Endothelial cell (in vitro differentiated cells): ENCODE data around the gene PNMA6E. TPM values are rescaled to one million over a fixed set of nuclear protein-coding genes. Genes with fewer than 3 reads are reported as not detected.
"Not testable (repeated sequence)": the region's sequence is repeated elsewhere in the genome, so short reads cannot be mapped to it uniquely, and the experiment has no call there.

Experiments used
- DNase-seq: peaks from one replicate; pipeline ENCODE4 v3.0.0; 2021; ENCODE audit warnings: low spot score
- H3K27ac Mint-ChIP-seq: one replicate; pipeline ENCODE4 v1.8.0; 2021; ENCODE audit warnings: mixed read lengths, inconsistent platforms; ENCODE audit not compliant: unreplicated experiment
- H3K27me3 Mint-ChIP-seq: one replicate; pipeline ENCODE4 v1.8.0; 2021; ENCODE audit warnings: mild to moderate bottlenecking, moderate library complexity, mixed read lengths, inconsistent platforms; ENCODE audit not compliant: unreplicated experiment
- H3K36me3 Mint-ChIP-seq: one replicate; pipeline ENCODE4 v1.8.0; 2021; ENCODE audit warnings: mild to moderate bottlenecking, low read depth, mixed read lengths, inconsistent platforms; ENCODE audit not compliant: unreplicated experiment
- H3K4me1 Mint-ChIP-seq: one replicate; pipeline ENCODE4 v1.8.0; 2021; ENCODE audit warnings: mild to moderate bottlenecking, mixed read lengths, inconsistent platforms; ENCODE audit not compliant: unreplicated experiment
- H3K4me3 Mint-ChIP-seq: one replicate; pipeline ENCODE4 v1.8.0; 2021; ENCODE audit warnings: mild to moderate bottlenecking, mixed read lengths, inconsistent platforms; ENCODE audit not compliant: unreplicated experiment
- H3K9me3 Mint-ChIP-seq: one replicate; pipeline ENCODE4 v1.8.0; 2021; ENCODE audit warnings: mixed read lengths, inconsistent platforms; ENCODE audit not compliant: unreplicated experiment
- total RNA-seq: library from RNA; stranded (reverse); fragmentation: NEBNext Ultra II Directional; extraction: Animal tissue kit (Norgen Biotek cat#: 25700); gene quantifications from one replicate; pipeline ENCODE4 v1.2.1, GENCODE V29; 2021; ENCODE audit not compliant: unreplicated experiment
- TF ChIP-seq, protein P1 (sequence below): fragments of 200-600 bp; sonication (generic); IDR thresholded peaks from one replicate; pipeline ENCODE4 v1.5.0; 2021; ENCODE audit warnings: antibody characterized with exemption; ENCODE audit not compliant: unreplicated experiment

Gene PNMA6E
- total RNA-seq, 1 donor from 2014 or later, result not detected

DNA sequence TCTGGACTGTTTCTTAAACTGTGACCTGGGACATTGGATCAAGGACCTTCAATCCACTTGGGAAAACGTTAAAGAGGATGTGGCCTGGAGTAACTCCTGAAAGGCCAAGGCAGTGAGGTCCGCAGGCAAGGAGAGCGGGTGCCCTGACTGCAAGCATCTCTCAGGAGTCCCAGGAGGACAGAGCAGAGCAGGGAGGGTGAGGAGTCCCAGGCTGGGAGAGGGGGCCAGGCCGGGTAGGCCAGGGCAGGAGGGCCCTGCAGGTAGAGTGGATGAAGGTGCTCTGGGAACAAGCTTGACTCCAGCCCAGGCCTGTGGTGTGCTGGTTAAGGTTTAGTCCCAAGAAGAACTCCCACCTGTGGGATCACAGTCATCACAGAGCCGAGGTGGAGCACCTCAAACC is 13.8 kb downstream of the PNMA6E start:
- Mint-ChIP-seq H3K27me3 (no peaks in the 10 kb centered on the region), H3K4me3 (no peak overlapping the region), H3K36me3 (no peaks in the 10 kb centered on the region), H3K4me1 (peaks cover 3% of the 10 kb centered on the region), H3K27ac (no peak overlapping the region), H3K9me3 (no peaks in the 10 kb centered on the region)
- no peak for DNase-seq
- TF ChIP-seq, protein P1, sequence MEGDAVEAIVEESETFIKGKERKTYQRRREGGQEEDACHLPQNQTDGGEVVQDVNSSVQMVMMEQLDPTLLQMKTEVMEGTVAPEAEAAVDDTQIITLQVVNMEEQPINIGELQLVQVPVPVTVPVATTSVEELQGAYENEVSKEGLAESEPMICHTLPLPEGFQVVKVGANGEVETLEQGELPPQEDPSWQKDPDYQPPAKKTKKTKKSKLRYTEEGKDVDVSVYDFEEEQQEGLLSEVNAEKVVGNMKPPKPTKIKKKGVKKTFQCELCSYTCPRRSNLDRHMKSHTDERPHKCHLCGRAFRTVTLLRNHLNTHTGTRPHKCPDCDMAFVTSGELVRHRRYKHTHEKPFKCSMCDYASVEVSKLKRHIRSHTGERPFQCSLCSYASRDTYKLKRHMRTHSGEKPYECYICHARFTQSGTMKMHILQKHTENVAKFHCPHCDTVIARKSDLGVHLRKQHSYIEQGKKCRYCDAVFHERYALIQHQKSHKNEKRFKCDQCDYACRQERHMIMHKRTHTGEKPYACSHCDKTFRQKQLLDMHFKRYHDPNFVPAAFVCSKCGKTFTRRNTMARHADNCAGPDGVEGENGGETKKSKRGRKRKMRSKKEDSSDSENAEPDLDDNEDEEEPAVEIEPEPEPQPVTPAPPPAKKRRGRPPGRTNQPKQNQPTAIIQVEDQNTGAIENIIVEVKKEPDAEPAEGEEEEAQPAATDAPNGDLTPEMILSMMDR, result no peak

DNA sequence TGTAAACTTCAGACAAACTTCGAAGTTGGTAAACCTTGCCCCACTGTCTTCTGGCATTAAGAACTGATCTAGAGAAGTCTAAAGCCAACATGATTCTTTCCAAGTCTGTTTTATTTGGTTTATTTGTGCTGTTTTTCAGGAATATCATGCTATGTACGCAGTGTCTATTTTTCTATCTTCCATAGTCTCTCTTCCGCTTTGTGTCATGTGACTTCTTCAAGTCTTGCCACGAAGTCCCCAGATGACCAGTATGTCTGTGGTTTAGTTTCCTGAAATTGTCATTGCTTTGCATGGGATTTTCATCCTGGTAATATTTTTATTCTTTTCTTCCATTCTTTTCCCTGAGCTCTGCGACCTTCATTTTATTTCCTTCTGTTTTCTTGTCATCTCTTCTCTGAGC is 15.1 kb downstream of the PNMA6E start:
- Mint-ChIP-seq H3K4me3 (no peak overlapping the region), H3K4me1 (peaks cover 5% of the 10 kb centered on the region), H3K27ac (no peak overlapping the region), H3K27me3 (no peaks in the 10 kb centered on the region), H3K9me3 (no peaks in the 10 kb centered on the region), H3K36me3 (no peaks in the 10 kb centered on the region)
- DNase-seq, result no peak
- TF ChIP-seq, protein P1, result no peak

DNA sequence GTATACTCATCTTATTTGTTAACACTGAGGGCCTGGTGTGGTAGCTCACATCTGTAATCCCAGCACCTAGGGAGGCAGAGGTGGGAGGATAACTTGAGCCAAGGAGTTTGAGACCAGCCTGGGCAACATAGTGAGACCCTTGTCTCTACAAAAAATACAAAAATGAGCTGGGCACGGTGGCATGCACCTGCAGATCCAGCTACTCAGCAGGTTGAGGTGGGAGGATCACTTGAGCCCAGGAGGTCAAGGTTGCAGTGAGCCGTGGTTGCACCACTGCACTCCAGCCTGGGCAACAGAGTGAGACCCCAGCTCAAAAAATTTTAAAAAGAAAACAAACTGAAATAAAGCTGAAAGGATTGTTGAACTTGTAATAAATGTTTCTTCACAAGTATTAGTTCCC is 16.2 kb downstream of the PNMA6E start:
- not testable (repeated sequence) for H3K9me3 Mint-ChIP-seq, H3K27ac Mint-ChIP-seq

DNA sequence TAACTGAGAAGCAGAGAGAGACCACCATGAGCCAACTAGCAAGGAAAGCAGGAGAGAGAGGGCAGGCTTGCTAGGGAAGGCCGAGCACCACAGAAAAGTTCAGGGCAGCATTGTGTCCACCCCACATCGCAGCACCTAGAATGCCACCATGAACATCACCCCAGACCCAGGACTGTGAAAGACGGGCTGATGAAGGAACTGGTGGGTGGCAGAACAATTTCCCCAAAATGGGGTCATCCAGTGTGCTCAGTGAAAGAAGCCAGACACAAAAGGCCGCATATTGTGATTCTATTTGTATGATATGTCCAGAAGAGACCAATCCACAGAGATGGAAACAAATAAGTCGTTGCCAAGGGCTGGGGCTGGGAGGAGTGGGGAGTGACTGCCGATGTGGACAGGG is 16.8 kb downstream of the PNMA6E start:
- Mint-ChIP-seq H3K4me1 (peaks cover 8% of the 10 kb centered on the region), H3K36me3 (no peaks in the 10 kb centered on the region), H3K27ac (no peak overlapping the region), H3K27me3 (no peaks in the 10 kb centered on the region), H3K9me3 (no peaks in the 10 kb centered on the region), H3K4me3 (no peak overlapping the region)
- DNase-seq, result no peak
- TF ChIP-seq, protein P1, result no peak

More for the DNA sequence above, 16.2 kb downstream of the PNMA6E start:
- not testable (repeated sequence) for H3K36me3 Mint-ChIP-seq, DNase-seq, H3K4me3 Mint-ChIP-seq, H3K27me3 Mint-ChIP-seq, H3K4me1 Mint-ChIP-seq

DNA sequence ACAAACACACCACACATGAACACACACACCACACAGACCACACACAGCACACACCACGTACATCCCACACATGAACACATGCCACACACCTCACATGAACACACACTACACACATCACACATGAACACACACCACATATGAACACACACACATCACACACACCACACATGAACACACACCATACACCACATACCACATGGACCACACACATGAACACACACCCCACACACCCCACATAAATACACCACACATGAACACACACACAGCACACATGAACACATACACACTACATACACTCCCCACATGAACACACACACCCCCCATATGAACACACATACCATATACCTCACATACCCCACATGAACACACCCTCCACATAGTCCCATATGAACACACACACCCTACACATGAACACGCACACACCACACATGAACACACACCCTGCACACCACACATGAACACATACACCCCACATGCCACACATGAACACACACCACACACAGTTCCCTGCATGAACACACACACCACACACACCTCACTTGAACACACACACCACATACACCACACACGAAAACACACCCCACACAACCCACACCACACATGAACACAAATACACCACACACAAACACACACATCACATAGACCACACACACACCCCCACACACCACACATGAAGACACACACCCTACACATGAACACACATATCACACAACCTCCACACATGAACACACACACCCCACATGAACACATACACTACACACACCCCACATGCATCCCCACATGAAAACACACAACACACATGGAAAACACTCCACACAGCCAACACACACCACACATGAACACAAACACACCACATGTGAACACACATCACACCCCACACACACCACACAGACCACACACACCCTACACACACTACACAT is 18.3 kb downstream of the PNMA6E start:
- Mint-ChIP-seq H3K4me3 (no peak overlapping the region), H3K4me1 (peaks cover 8% of the 10 kb centered on the region), H3K9me3 (no peaks in the 10 kb centered on the region), H3K27me3 (no peaks in the 10 kb centered on the region), H3K27ac (no peak overlapping the region), H3K36me3 (no peaks in the 10 kb centered on the region)
- no peak for DNase-seq
- TF ChIP-seq, protein P1, result no peak
